Measurements from ENCODE around the gene MESP1. TPM values are rescaled to one million over a fixed set of nuclear protein-coding genes. Genes with fewer than 3 reads are reported as not detected.

Gene MESP1
- total and polyA plus RNA-seq, 2 of the 8 experiments (the other 6 are each of a cell fraction or from before 2014, with no cell fraction given): 0.15 to 0.23 TPM

GRCh38 chr15:89707577-89707976, 43.5 kb downstream of the MESP1 start:
- no peak overlapping the region for H3K4me2 ChIP-seq (ENCODE audit: insufficient read depth in 1 of 2, low read depth in 2 of 2, low read length in 2 of 2)
- H4K20me1 ChIP-seq (replicated peaks in 1 of 2; ENCODE audit: control insufficient read depth in 1 of 2, insufficient read depth in 2 of 2, low read length in 2 of 2): peaks cover 0 to 1% of the 10 kb centered on the region in 2 experiments
- FAIRE-seq (no peak), DNase-seq (ENCODE audit: low read depth in 1 of 2, low spot score in 2 of 2) (no peak)
- H4K8ac ChIP-seq (ENCODE audit: extremely low read depth, insufficient read depth, low read length): no peak overlapping the region
- no peak overlapping the region for H4K5ac ChIP-seq (ENCODE audit: insufficient read length, low read depth, low read length)
- H3K14ac ChIP-seq (ENCODE audit: insufficient read length): no peak overlapping the region
- no peaks in the 10 kb centered on the region for H3K79me1 ChIP-seq (ENCODE audit: low read depth, low read length)
- no peak overlapping the region for H3K27ac ChIP-seq (ENCODE audit: low read depth, low read length)
- H3K4me1 ChIP-seq (replicated peaks in 1 of 4; ENCODE audit: control insufficient read depth in 3 of 4, insufficient read depth in 4 of 4, low read length in 3 of 4): no peaks in the 10 kb centered on the region
- ChIA-PET CTCF (ENCODE audit: partially characterized antibody) (no interaction called here), POLR2A (ENCODE audit: partially characterized antibody) (no interaction called here)
- H2BK15ac ChIP-seq (ENCODE audit: low read length): no peak overlapping the region
- H3K9ac ChIP-seq (replicated peaks in 1 of 4; ENCODE audit: extremely low read depth in 1 of 4, low read depth in 3 of 4, low read length in 3 of 4): no peak overlapping the region
- no peak for TF ChIP-seq KDM4A (IDR thresholded peaks at IDR 0.05; ENCODE audit: low read depth, low read length, severe bottlenecking)
- no peak for TF ChIP-seq SP1 (IDR thresholded peaks at IDR 0.05; ENCODE audit: low read depth, low read length)
- no peak for TF ChIP-seq TBP (IDR thresholded peaks at IDR 0.05; ENCODE audit: low read depth, low read length)
- no peak for TF ChIP-seq SAP30 (IDR thresholded peaks at IDR 0.05; ENCODE audit: insufficient read depth, insufficient replicate concordance, low read length)
- no peak for TF ChIP-seq SIN3A (conservative IDR thresholded peaks at IDR 0.05 in 1 of 2, IDR thresholded peaks at IDR 0.05 in 1 of 2; ENCODE audit: low read depth in 1 of 2, low read length in 2 of 2)
- TF ChIP-seq SIRT6 (IDR thresholded peaks at IDR 0.05; ENCODE audit: low read length): no peak
- no peak for TF ChIP-seq RFX5 (IDR thresholded peaks at IDR 0.05; ENCODE audit: borderline replicate concordance, low read depth, low read length)
- TF ChIP-seq TEAD4 (IDR thresholded peaks at IDR 0.05; ENCODE audit: low read depth, low read length): no peak
- no peak for TF ChIP-seq FOSL1 (IDR thresholded peaks at IDR 0.05; ENCODE audit: insufficient read depth, low read depth, low read length)
- TF ChIP-seq CBX5 (IDR thresholded peaks at IDR 0.05; ENCODE audit: low read depth, low read length): no peak
- TF ChIP-seq MAFK (IDR thresholded peaks at IDR 0.05; ENCODE audit: low read depth, low read length): no peak
- no peak overlapping the region for H3K4me3 ChIP-seq (ENCODE audit: extremely low read depth in 1 of 4, insufficient read depth in 2 of 4, low read depth in 3 of 4, low read length in 4 of 4)
- no peak overlapping the region for H2BK20ac ChIP-seq (ENCODE audit: low read length)
- H2BK120ac ChIP-seq (replicated peaks; ENCODE audit: low read depth, low read length): no peak overlapping the region
- H3K56ac ChIP-seq (replicated peaks; ENCODE audit: insufficient read length, low read depth, low read length): no peak overlapping the region
- no peak overlapping the region for H2AFZ ChIP-seq (ENCODE audit: low read length)
- H3K79me2 ChIP-seq (ENCODE audit: control insufficient read depth in 1 of 2, insufficient read depth in 2 of 2, low read length in 2 of 2): no peaks in the 10 kb centered on the region
- no peak overlapping the region for H2AK5ac ChIP-seq (ENCODE audit: low read depth, low read length)
- 92% methylated on average over 1 of the region's 1 CpG; no CpG with 5 or more reads in 1 of the 2 experiments for WGBS, 2 experiments (ENCODE audit: extremely low coverage in 1 of 2, insufficient coverage in 1 of 2, insufficient read length in 1 of 2, insufficient replicate concordance in 2 of 2, low coverage in 1 of 2, low lambda C conversion rate in 2 of 2, missing lambda C conversion rate in 1 of 2)
- no peak overlapping the region for H2BK12ac ChIP-seq (ENCODE audit: low read depth, low read length)
- no peak overlapping the region for H4K91ac ChIP-seq (replicated peaks; ENCODE audit: insufficient read length, low read length)
- no peaks in the 10 kb centered on the region for H3K23me2 ChIP-seq (ENCODE audit: low read depth, low read length)
- H3K23ac ChIP-seq (ENCODE audit: insufficient read length): no peak overlapping the region
- no peaks in the 10 kb centered on the region for H3K9me3 ChIP-seq (ENCODE audit: insufficient read depth in 2 of 2, low read depth in 1 of 2, low read length in 1 of 2)
- no peak overlapping the region for H2BK5ac ChIP-seq (ENCODE audit: low read depth, low read length)
- H3K18ac ChIP-seq (ENCODE audit: extremely low read depth, low read length): no peak overlapping the region
- no peak overlapping the region for H3K4ac ChIP-seq (replicated peaks; ENCODE audit: insufficient read length, low read depth, low read length)
- H3K36me3 ChIP-seq (ENCODE audit: control insufficient read depth in 2 of 4, insufficient read depth in 4 of 4, low read length in 3 of 4): no peaks in the 10 kb centered on the region
- H3K27me3 ChIP-seq (replicated peaks in 1 of 4; ENCODE audit: control insufficient read depth in 3 of 4, extremely low read depth in 1 of 4, insufficient read depth in 3 of 4, low read length in 3 of 4): peaks cover 0 to 2% (median 0%) of the 10 kb centered on the region in 4 experiments; a peak in 1 of 7 replicates
